Thyroid gland (tissue), 4 donors: ENCODE results near the gene RDH12. TPM values are rescaled to one million over a fixed set of nuclear protein-coding genes. Genes with fewer than 3 reads are reported as not detected.

Experiments
- DNase-seq, 2 donors: peaks; one replicate each; pipeline ENCODE4 v3.0.0-alpha.2; 2019
- H3K27ac ChIP-seq, 3 donors: fragments of 200-600 bp; sonication (generic); 1 replicate in 2 of 3; 2 replicates in 1 of 3; pipeline ENCODE4 v1.5.1; 2016 to 2019; ENCODE audit warnings: mild to moderate bottlenecking in 1 of 3, moderate library complexity in 1 of 3
- H3K27me3 ChIP-seq: fragments of 200-600 bp; sonication (generic); one replicate; pipeline ENCODE4 v1.5.1; 2019
- H3K36me3 ChIP-seq, 2 donors: fragments of 200-600 bp; sonication (generic); one replicate each; pipeline ENCODE4 v1.5.1; 2016 to 2019
- H3K4me1 ChIP-seq, 2 donors: fragments of 200-600 bp; sonication (generic); one replicate each; pipeline ENCODE4 v1.5.1; 2017 to 2019
- H3K4me3 ChIP-seq, 3 donors: fragments of 200-600 bp; sonication (generic); replicated peaks in 1 of 3; 1 replicate in 2 of 3; 2 replicates in 1 of 3; pipeline ENCODE4 v1.5.1; 2016; ENCODE audit warnings: mild to moderate bottlenecking in 1 of 3
- H3K9me3 ChIP-seq: fragments of 200-600 bp; sonication (generic); one replicate; pipeline ENCODE4 v1.5.1; 2017
- CTCF ChIP-seq, 6 experiments: fragments of 200-600 bp in 3 of 6; fragments of 450-650 bp in 3 of 6; sonication (generic) in 3 of 6; IDR thresholded peaks; one replicate each; pipeline ENCODE4 v1.5.1; 2016 to 2019; ENCODE audit warnings: antibody characterized with exemption in 6 of 6, mild to moderate bottlenecking in 2 of 6, inconsistent platforms in 1 of 6, moderate library complexity in 1 of 6
- POLR2A ChIP-seq, 2 donors: fragments of 450-650 bp; IDR thresholded peaks; one replicate each; pipeline ENCODE4 v1.6.1; 2017; ENCODE audit warnings: antibody characterized with exemption in 2 of 2, mild to moderate bottlenecking in 2 of 2, moderate library complexity in 1 of 2
- WGBS, 2 donors: methylation state at CpG; one replicate each; pipeline ENCODE4 v1.1.5; 2017; 5-methylcytosine and 5-hydroxymethylcytosine counted together
- intact Hi-C: fragments of 100-400 bp; cut with DNase I; formaldehyde crosslinking; loops from one replicate; pipeline ENCODE4 v1.15.1; 2023
- total RNA-seq, 4 donors: library from RNA; depleted of rRNA; stranded (reverse); fragments of >200 nt; gene quantifications; one replicate each; pipeline ENCODE4 v1.2.3, GENCODE V29; 2016

Gene RDH12
- total RNA-seq, 4 donors from 2014 or later, result 0.22 to 2.9 (median 0.92) TPM; not detected in 1

- no peaks in the 10 kb centered on the region for H3K36me3 ChIP-seq
- intact Hi-C loops, result no loop called here
- WGBS, 2 donors, result 0 to 6% methylated on average over 3 of the region's 3 CpGs
- no peaks in the 10 kb centered on the region for H3K9me3 ChIP-seq
- peak in 1 of 2 donors; percentile 51 for TF ChIP-seq POLR2A (IDR thresholded peaks at IDR 0.05)
- TF ChIP-seq CTCF (IDR thresholded peaks at IDR 0.05), result no peak
- no peak overlapping the region for H3K27ac ChIP-seq
- H3K4me1 ChIP-seq, result peaks cover 3 to 15% of the 10 kb centered on the region in 2 donors
- no peaks in the 10 kb centered on the region for H3K27me3 ChIP-seq
- no peak overlapping the region for H3K4me3 ChIP-seq
- DNase-seq, result peak; percentile 85 to 90
These were observed 20.6 kb downstream of the RDH12 start for GRCh38 chr14:67722293-67722692.

- no peak for DNase-seq
- Histone ChIP-seq H3K4me1 (peaks cover 19 to 44% of the 10 kb centered on the region in 2 donors), H3K9me3 (no peaks in the 10 kb centered on the region), H3K27ac (no peak overlapping the region), H3K36me3 (no peaks in the 10 kb centered on the region), H3K27me3 (no peaks in the 10 kb centered on the region), H3K4me3 (no peak overlapping the region)
- intact Hi-C loops, result no loop called here
- no peak for TF ChIP-seq POLR2A (IDR thresholded peaks at IDR 0.05)
- no peak for TF ChIP-seq CTCF (IDR thresholded peaks at IDR 0.05)
- whole genome bisulfite sequencing, 2 donors, result 90 to 94% methylated on average over 5 of the region's 5 CpGs
These were observed 23.5 kb downstream of the RDH12 start for GRCh38 chr14:67725171-67725570.

GRCh38 chr14:67727361-67727760 lies 25.7 kb downstream of the RDH12 start:
- DNase-seq, result peak; percentile 62 to 66
- no peak for TF ChIP-seq CTCF (IDR thresholded peaks at IDR 0.05)
- no peak for TF ChIP-seq POLR2A (IDR thresholded peaks at IDR 0.05)
- Histone ChIP-seq H3K27me3 (no peaks in the 10 kb centered on the region), H3K4me3 (no peak overlapping the region), H3K9me3 (no peaks in the 10 kb centered on the region), H3K27ac (peak overlapping the region; percentile 25 to 72 (median 25)), H3K36me3 (no peaks in the 10 kb centered on the region), H3K4me1 (peaks cover 19 to 38% of the 10 kb centered on the region in 2 donors)
- intact Hi-C loops, result no loop called here
- WGBS, 2 donors, result 38 to 45% methylated on average over 7 of the region's 7 CpGs

- Histone ChIP-seq H3K4me1 (peaks cover 20 to 39% of the 10 kb centered on the region in 2 donors), H3K27ac (peak overlapping the region; percentile 71 to 76 (median 72)), H3K4me3 (no peak overlapping the region), H3K27me3 (no peaks in the 10 kb centered on the region), H3K9me3 (no peaks in the 10 kb centered on the region), H3K36me3 (no peaks in the 10 kb centered on the region)
- no peak for TF ChIP-seq POLR2A (IDR thresholded peaks at IDR 0.05)
- no peak for TF ChIP-seq CTCF (IDR thresholded peaks at IDR 0.05)
- intact Hi-C loops, result no loop called here
- DNase-seq, result no peak
These were observed 26.6 kb downstream of the RDH12 start for GRCh38 chr14:67728258-67728657.

GRCh38 chr14:67729072-67729885 lies 27.6 kb downstream of the RDH12 start:
- 19 to 24% methylated on average over 19 of the region's 21 CpGs for WGBS, 2 donors
- DNase-seq, result peak; percentile 98
- intact Hi-C loops, result no loop called here

More at GRCh38 chr14:67729072-67729885, 27.6 kb downstream of the RDH12 start:
- H3K4me1 ChIP-seq, result peaks cover 30 to 49% of the 10 kb centered on the region in 2 donors
- no peaks in the 10 kb centered on the region for H3K36me3 ChIP-seq
- H3K9me3 ChIP-seq, result no peaks in the 10 kb centered on the region
- H3K27ac ChIP-seq, result peak overlapping the region; percentile 67 to 76 (median 71)
- no peak overlapping the region for H3K4me3 ChIP-seq
- TF ChIP-seq POLR2A (IDR thresholded peaks at IDR 0.05), result peak in 1 of 2 donors; percentile 59
- TF ChIP-seq CTCF (IDR thresholded peaks at IDR 0.05), result peak in 1 of 6 experiments; percentile 18
- H3K27me3 ChIP-seq, result no peaks in the 10 kb centered on the region
